Measurements from ENCODE around the gene TPP2.

Gene TPP2

GRCh38 chr13:102561933-102562332, 34.9 kb upstream of the TPP2 start:
- Histone ChIP-seq H3K4me1 (ENCODE audit: control extremely low read depth in 1 of 4, control insufficient read depth in 4 of 4, insufficient read depth in 4 of 4, low read length in 3 of 4) (no peaks in the 10 kb centered on the region), H3K27me3 (replicated peaks in 2 of 5; ENCODE audit: control insufficient read depth in 4 of 5, insufficient read depth in 5 of 5, low read length in 4 of 5) (peaks cover 0 to 2% (median 0%) of the 10 kb centered on the region in 5 experiments), H3K36me3 (ENCODE audit: control insufficient read depth in 4 of 4, insufficient read depth in 4 of 4, low read length in 3 of 4) (no peaks in the 10 kb centered on the region), H3K4me3 (ENCODE audit: control insufficient read depth in 1 of 7, extremely low read depth in 1 of 7, insufficient read depth in 4 of 7, low read depth in 2 of 7, low read length in 6 of 7) (no peak overlapping the region), H3K9me3 (ENCODE audit: control extremely low read depth in 1 of 5, control insufficient read depth in 4 of 5, insufficient read depth in 2 of 5, low read depth in 1 of 5, low read length in 4 of 5) (no peaks in the 10 kb centered on the region), H3K27ac (ENCODE audit: insufficient read depth in 1 of 2, low read depth in 1 of 2, low read length in 2 of 2, poor library complexity in 1 of 2, severe bottlenecking in 2 of 2) (no peak overlapping the region)
- no CpG with 5 or more reads among the region's 1 CpG for WGBS (ENCODE audit: insufficient coverage)
- POLR2A ChIA-PET: no interaction called here
- CTCF ChIA-PET: interaction anchor here (0.7 to 1.1 kb wide), 2 partner anchors 14 to 17 kb away, joined by 3 read pairs; no protein-coding TSS in a partner anchor
- no peak for DNase-seq

GRCh38 chr13:102563267-102563666, 33.5 kb upstream of the TPP2 start:
- 80% methylated on average over 1 of the region's 2 CpGs for WGBS (ENCODE audit: insufficient coverage)
- CTCF ChIA-PET: interaction anchor here (1.0 kb wide), 1 partner anchor 7 kb away, joined by 3 read pairs; no protein-coding TSS in a partner anchor
- DNase-seq: no peak

GRCh38 chr13:102564564-102564963, 32.2 kb upstream of the TPP2 start:
- CTCF ChIA-PET: interaction anchor here (0.6 to 4.0 kb wide), 3 partner anchors 8 to 329 kb away, joined by 3 to 23 read pairs (median 3); no protein-coding TSS in a partner anchor

More at GRCh38 chr13:102563267-102563666, 33.5 kb upstream of the TPP2 start:
- POLR2A ChIA-PET: no interaction called here
- no peaks in the 10 kb centered on the region for H3K36me3 ChIP-seq (ENCODE audit: control insufficient read depth in 4 of 4, insufficient read depth in 4 of 4, low read length in 3 of 4)
- H3K27ac ChIP-seq (ENCODE audit: insufficient read depth in 1 of 2, low read depth in 1 of 2, low read length in 2 of 2, poor library complexity in 1 of 2, severe bottlenecking in 2 of 2): no peak overlapping the region
- H3K4me1 ChIP-seq (ENCODE audit: control extremely low read depth in 1 of 4, control insufficient read depth in 4 of 4, insufficient read depth in 4 of 4, low read length in 3 of 4): no peaks in the 10 kb centered on the region
- peaks cover 0 to 2% (median 0%) of the 10 kb centered on the region in 5 experiments for H3K27me3 ChIP-seq (replicated peaks in 2 of 5; ENCODE audit: control insufficient read depth in 4 of 5, insufficient read depth in 5 of 5, low read length in 4 of 5)
- H3K9me3 ChIP-seq (ENCODE audit: control extremely low read depth in 1 of 5, control insufficient read depth in 4 of 5, insufficient read depth in 2 of 5, low read depth in 1 of 5, low read length in 4 of 5): no peaks in the 10 kb centered on the region
- no peak overlapping the region for H3K4me3 ChIP-seq (ENCODE audit: control insufficient read depth in 1 of 7, extremely low read depth in 1 of 7, insufficient read depth in 4 of 7, low read depth in 2 of 7, low read length in 6 of 7)

GRCh38 chr13:102566513-102566912, 30.3 kb upstream of the TPP2 start:
- Histone ChIP-seq H3K36me3 (ENCODE audit: control insufficient read depth in 4 of 4, insufficient read depth in 4 of 4, low read length in 3 of 4) (no peaks in the 10 kb centered on the region), H3K9me3 (ENCODE audit: control extremely low read depth in 1 of 5, control insufficient read depth in 4 of 5, insufficient read depth in 2 of 5, low read depth in 1 of 5, low read length in 4 of 5) (no peaks in the 10 kb centered on the region), H3K27ac (ENCODE audit: insufficient read depth in 1 of 2, low read depth in 1 of 2, low read length in 2 of 2, poor library complexity in 1 of 2, severe bottlenecking in 2 of 2) (no peak overlapping the region), H3K4me1 (ENCODE audit: control extremely low read depth in 1 of 4, control insufficient read depth in 4 of 4, insufficient read depth in 4 of 4, low read length in 3 of 4) (no peaks in the 10 kb centered on the region), H3K27me3 (replicated peaks in 2 of 5; ENCODE audit: control insufficient read depth in 4 of 5, insufficient read depth in 5 of 5, low read length in 4 of 5) (peaks cover 0 to 3% (median 2%) of the 10 kb centered on the region in 5 experiments), H3K4me3 (ENCODE audit: control insufficient read depth in 1 of 7, extremely low read depth in 1 of 7, insufficient read depth in 4 of 7, low read depth in 2 of 7, low read length in 6 of 7) (no peak overlapping the region)
- WGBS (ENCODE audit: insufficient coverage): no CpG with 5 or more reads among the region's 1 CpG
- no peak for DNase-seq
- ChIA-PET POLR2A (no interaction called here), CTCF (interaction anchor here (0.9 to 4.0 kb wide), 3 partner anchors 10 to 17 kb away, joined by 3 to 23 read pairs (median 4); no protein-coding TSS in a partner anchor)

More at GRCh38 chr13:102564564-102564963, 32.2 kb upstream of the TPP2 start:
- 95% methylated on average over 4 of the region's 4 CpGs for WGBS (ENCODE audit: insufficient coverage)
- H3K36me3 ChIP-seq (ENCODE audit: control insufficient read depth in 4 of 4, insufficient read depth in 4 of 4, low read length in 3 of 4): no peaks in the 10 kb centered on the region
- peaks cover 0 to 2% (median 0%) of the 10 kb centered on the region in 5 experiments for H3K27me3 ChIP-seq (replicated peaks in 2 of 5; ENCODE audit: control insufficient read depth in 4 of 5, insufficient read depth in 5 of 5, low read length in 4 of 5)
- no peak for DNase-seq
- POLR2A ChIA-PET: interaction anchor here (0.6 kb wide), 1 partner anchor 93 kb away, joined by 3 read pairs; no protein-coding TSS in a partner anchor
- no peak overlapping the region for H3K27ac ChIP-seq (ENCODE audit: insufficient read depth in 1 of 2, low read depth in 1 of 2, low read length in 2 of 2, poor library complexity in 1 of 2, severe bottlenecking in 2 of 2)
- H3K4me1 ChIP-seq (ENCODE audit: control extremely low read depth in 1 of 4, control insufficient read depth in 4 of 4, insufficient read depth in 4 of 4, low read length in 3 of 4): no peaks in the 10 kb centered on the region
- no peaks in the 10 kb centered on the region for H3K9me3 ChIP-seq (ENCODE audit: control extremely low read depth in 1 of 5, control insufficient read depth in 4 of 5, insufficient read depth in 2 of 5, low read depth in 1 of 5, low read length in 4 of 5)
- no peak overlapping the region for H3K4me3 ChIP-seq (ENCODE audit: control insufficient read depth in 1 of 7, extremely low read depth in 1 of 7, insufficient read depth in 4 of 7, low read depth in 2 of 7, low read length in 6 of 7)

GRCh38 chr13:102567857-102568256, 28.9 kb upstream of the TPP2 start:
- WGBS (ENCODE audit: insufficient coverage): 78% methylated on average over 4 of the region's 4 CpGs
- no peaks in the 10 kb centered on the region for H3K36me3 ChIP-seq (ENCODE audit: control insufficient read depth in 4 of 4, insufficient read depth in 4 of 4, low read length in 3 of 4)
- no peak overlapping the region for H3K4me3 ChIP-seq (ENCODE audit: control insufficient read depth in 1 of 7, extremely low read depth in 1 of 7, insufficient read depth in 4 of 7, low read depth in 2 of 7, low read length in 6 of 7)
- no peak for DNase-seq
- peaks cover 0 to 3% (median 2%) of the 10 kb centered on the region in 5 experiments for H3K27me3 ChIP-seq (replicated peaks in 2 of 5; ENCODE audit: control insufficient read depth in 4 of 5, insufficient read depth in 5 of 5, low read length in 4 of 5)
- POLR2A ChIA-PET: no interaction called here
- no peaks in the 10 kb centered on the region for H3K9me3 ChIP-seq (ENCODE audit: control extremely low read depth in 1 of 5, control insufficient read depth in 4 of 5, insufficient read depth in 2 of 5, low read depth in 1 of 5, low read length in 4 of 5)
- no peak overlapping the region for H3K27ac ChIP-seq (ENCODE audit: insufficient read depth in 1 of 2, low read depth in 1 of 2, low read length in 2 of 2, poor library complexity in 1 of 2, severe bottlenecking in 2 of 2)
- CTCF ChIA-PET: interaction anchor here (4.0 kb wide), 1 partner anchor 11 kb away, joined by 23 read pairs; no protein-coding TSS in a partner anchor
- no peaks in the 10 kb centered on the region for H3K4me1 ChIP-seq (ENCODE audit: control extremely low read depth in 1 of 4, control insufficient read depth in 4 of 4, insufficient read depth in 4 of 4, low read length in 3 of 4)

GRCh38 chr13:102569488-102569887, 27.3 kb upstream of the TPP2 start:
- ChIA-PET CTCF (interaction anchor here (0.7 to 2.9 kb wide), 3 partner anchors 10 to 307 kb away, joined by 3 to 13 read pairs (median 3); no protein-coding TSS in a partner anchor), POLR2A (no interaction called here)
- Histone ChIP-seq H3K4me1 (ENCODE audit: control extremely low read depth in 1 of 4, control insufficient read depth in 4 of 4, insufficient read depth in 4 of 4, low read length in 3 of 4) (no peaks in the 10 kb centered on the region), H3K27ac (ENCODE audit: insufficient read depth in 1 of 2, low read depth in 1 of 2, low read length in 2 of 2, poor library complexity in 1 of 2, severe bottlenecking in 2 of 2) (no peak overlapping the region), H3K4me3 (ENCODE audit: control insufficient read depth in 1 of 7, extremely low read depth in 1 of 7, insufficient read depth in 4 of 7, low read depth in 2 of 7, low read length in 6 of 7) (no peak overlapping the region), H3K36me3 (ENCODE audit: control insufficient read depth in 4 of 4, insufficient read depth in 4 of 4, low read length in 3 of 4) (no peaks in the 10 kb centered on the region), H3K27me3 (replicated peaks in 2 of 5; ENCODE audit: control insufficient read depth in 4 of 5, insufficient read depth in 5 of 5, low read length in 4 of 5) (peaks cover 0 to 3% (median 2%) of the 10 kb centered on the region in 5 experiments), H3K9me3 (ENCODE audit: control extremely low read depth in 1 of 5, control insufficient read depth in 4 of 5, insufficient read depth in 2 of 5, low read depth in 1 of 5, low read length in 4 of 5) (no peaks in the 10 kb centered on the region)
- 100% methylated on average over 1 of the region's 1 CpG for WGBS (ENCODE audit: insufficient coverage)
- DNase-seq: no peak

GRCh38 chr13:102571075-102571474, 25.7 kb upstream of the TPP2 start:
- Histone ChIP-seq H3K27ac (ENCODE audit: insufficient read depth in 1 of 2, low read depth in 1 of 2, low read length in 2 of 2, poor library complexity in 1 of 2, severe bottlenecking in 2 of 2) (no peak overlapping the region), H3K9me3 (ENCODE audit: control extremely low read depth in 1 of 5, control insufficient read depth in 4 of 5, insufficient read depth in 2 of 5, low read depth in 1 of 5, low read length in 4 of 5) (no peaks in the 10 kb centered on the region), H3K4me1 (ENCODE audit: control extremely low read depth in 1 of 4, control insufficient read depth in 4 of 4, insufficient read depth in 4 of 4, low read length in 3 of 4) (no peaks in the 10 kb centered on the region), H3K27me3 (replicated peaks in 2 of 5; ENCODE audit: control insufficient read depth in 4 of 5, insufficient read depth in 5 of 5, low read length in 4 of 5) (peaks cover 0 to 3% (median 0%) of the 10 kb centered on the region in 5 experiments), H3K36me3 (ENCODE audit: control insufficient read depth in 4 of 4, insufficient read depth in 4 of 4, low read length in 3 of 4) (no peaks in the 10 kb centered on the region), H3K4me3 (ENCODE audit: control insufficient read depth in 1 of 7, extremely low read depth in 1 of 7, insufficient read depth in 4 of 7, low read depth in 2 of 7, low read length in 6 of 7) (no peak overlapping the region)
- WGBS (ENCODE audit: insufficient coverage): 89% methylated on average over 4 of the region's 4 CpGs
- no peak for DNase-seq
- POLR2A ChIA-PET: no interaction called here
- CTCF ChIA-PET: interaction anchor here (0.8 to 2.9 kb wide), 3 partner anchors 9 to 14 kb away, joined by 3 to 13 read pairs (median 4); no protein-coding TSS in a partner anchor

Data from common myeloid progenitor, CD34-positive (primary cell).